Hematopoietic multipotent progenitor cell (in vitro differentiated cells): ENCODE data around the gene TIMM13. TPM values are rescaled to one million over a fixed set of nuclear protein-coding genes. Genes with fewer than 3 reads are reported as not detected.
"Not testable (repeated sequence)": the region's sequence is repeated elsewhere in the genome, so short reads cannot be mapped to it uniquely, and the experiment has no call there.

Experiments
- DNase-seq, 3 donors: peaks; one replicate each; pipeline ENCODE4 v3.0.0-alpha.2; 2011 to 2015; ENCODE audit warnings: low read depth in 2 of 3, low spot score in 2 of 3
- total RNA-seq: library from RNA; depleted of rRNA; stranded (reverse); fragments of >200 nt; gene quantifications from one replicate; pipeline ENCODE4 v1.2.3, GENCODE V29; 2012

Gene TIMM13
- total RNA-seq, result 76.7 TPM

DNA sequence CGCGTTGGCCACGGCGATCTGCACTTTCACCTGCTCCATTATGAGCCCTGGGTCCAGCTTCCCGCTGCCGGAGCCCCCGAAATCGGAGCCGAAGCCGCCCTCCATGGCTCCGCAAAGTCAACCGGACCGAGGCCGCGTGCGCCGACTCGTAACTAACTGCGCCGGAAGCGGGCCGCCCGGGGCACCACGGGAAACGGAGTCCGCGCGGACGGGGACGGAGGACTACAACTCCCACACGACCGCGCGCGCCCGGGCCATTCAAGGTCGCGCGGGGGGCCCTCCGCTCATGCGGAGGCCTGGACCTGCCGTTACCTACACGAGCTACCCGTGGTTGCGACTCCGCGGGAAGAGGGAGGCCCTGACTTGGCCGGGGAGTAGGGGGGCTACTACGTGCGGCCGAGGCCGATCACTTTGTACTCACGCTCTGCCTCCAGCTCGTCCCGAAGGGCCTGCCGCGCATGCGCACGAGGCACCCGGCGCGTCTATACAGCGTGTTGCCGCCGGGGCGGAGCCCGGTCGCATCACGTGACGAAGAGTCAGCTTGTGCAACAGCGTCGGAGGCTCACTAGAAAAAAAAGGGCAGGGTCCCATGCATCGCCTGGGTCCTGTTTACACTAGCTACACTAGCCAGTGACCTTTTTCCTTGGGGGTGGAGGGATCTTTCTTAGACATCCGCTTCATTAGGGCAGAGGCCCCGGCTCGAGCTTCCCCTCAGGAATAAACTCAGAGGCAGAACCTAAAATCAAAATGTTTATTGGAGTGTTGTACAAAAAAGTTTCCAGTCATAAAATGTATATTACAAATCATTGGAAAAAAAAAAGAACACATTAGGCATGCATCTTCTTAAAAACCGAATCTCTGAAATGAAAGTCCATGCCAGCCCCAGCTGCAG, at the start of gene TIMM13:
TSS of gene TIMM13 (minus strand) at position 158 of the 892 bp plus-strand sequence. CDS start at position 105, 53 bp downstream.
- peak; percentile 97 to 99 (median 98) for DNase-seq

DNA sequence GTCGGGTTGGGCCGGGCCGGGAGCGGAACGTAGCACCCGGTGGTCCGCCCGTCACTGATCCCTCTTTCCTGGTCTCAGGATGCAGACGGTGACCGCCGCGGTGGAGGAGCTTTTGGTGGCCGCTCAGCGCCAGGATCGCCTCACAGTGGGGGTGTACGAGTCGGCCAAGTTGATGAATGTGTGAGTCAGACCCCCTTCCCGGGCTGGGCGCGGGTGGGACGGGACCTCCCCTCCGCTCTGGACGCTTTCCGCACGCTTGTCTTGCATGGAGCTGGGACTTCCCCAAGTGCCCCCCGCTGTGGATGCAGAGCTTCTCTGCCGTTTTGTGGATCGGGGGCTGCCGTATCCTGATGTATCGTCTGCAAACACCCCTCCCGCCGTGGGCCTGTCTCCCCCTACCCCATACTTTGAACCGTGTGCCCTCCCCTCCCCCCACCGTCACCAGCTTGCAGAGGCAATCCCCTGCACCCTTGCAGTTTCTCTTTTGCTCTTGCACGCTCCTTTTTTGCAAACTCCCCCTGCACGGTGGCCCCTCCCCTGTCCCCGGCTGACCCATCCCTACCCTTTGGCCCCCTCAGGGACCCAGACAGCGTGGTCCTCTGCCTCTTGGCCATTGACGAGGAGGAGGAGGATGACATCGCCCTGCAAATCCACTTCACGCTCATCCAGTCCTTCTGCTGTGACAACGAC, 49.2 kb upstream of the TIMM13 start:
- DNase-seq, result peak in 2 of 3 donors; percentile 48 to 69

DNA sequence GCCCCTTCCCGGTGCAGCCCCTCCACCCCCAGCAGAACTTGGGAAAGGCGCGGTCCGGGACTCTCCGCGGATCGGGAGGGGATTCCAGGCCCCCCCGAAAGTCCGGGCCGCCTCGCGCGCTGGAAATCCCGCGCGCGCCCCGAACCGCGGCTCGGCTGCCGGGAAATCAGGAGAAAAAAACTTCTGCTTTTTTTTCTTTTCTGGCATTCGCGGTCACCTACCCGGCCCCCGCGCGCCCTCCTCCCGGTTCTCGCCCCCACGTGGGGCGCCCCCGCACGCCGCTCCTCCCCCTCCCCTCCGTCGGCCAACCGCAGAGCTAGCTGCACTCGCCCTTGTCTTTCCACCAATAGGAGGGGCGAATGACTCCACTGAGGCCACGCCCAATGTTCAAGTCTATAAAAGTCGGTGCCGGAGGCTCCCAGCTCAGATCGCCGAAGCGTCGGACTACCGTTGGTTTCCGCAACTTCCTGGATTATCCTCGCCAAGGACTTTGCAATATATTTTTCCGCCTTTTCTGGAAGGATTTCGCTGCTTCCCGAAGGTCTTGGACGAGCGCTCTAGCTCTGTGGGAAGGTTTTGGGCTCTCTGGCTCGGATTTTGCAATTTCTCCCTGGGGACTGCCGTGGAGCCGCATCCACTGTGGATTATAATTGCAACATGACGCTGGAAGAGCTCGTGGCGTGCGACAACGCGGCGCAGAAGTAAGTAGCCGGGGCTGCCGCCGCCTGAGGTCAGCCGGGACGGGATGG, 48.5 kb upstream of the TIMM13 start, which contains the start of gene GADD45B:
TSS of gene GADD45B (plus strand) at position 426 of the 749 bp plus-strand sequence. CDS start at position 658, 232 bp downstream.
- DNase-seq, result peak; percentile 98 to 99 (median 98)

DNA sequence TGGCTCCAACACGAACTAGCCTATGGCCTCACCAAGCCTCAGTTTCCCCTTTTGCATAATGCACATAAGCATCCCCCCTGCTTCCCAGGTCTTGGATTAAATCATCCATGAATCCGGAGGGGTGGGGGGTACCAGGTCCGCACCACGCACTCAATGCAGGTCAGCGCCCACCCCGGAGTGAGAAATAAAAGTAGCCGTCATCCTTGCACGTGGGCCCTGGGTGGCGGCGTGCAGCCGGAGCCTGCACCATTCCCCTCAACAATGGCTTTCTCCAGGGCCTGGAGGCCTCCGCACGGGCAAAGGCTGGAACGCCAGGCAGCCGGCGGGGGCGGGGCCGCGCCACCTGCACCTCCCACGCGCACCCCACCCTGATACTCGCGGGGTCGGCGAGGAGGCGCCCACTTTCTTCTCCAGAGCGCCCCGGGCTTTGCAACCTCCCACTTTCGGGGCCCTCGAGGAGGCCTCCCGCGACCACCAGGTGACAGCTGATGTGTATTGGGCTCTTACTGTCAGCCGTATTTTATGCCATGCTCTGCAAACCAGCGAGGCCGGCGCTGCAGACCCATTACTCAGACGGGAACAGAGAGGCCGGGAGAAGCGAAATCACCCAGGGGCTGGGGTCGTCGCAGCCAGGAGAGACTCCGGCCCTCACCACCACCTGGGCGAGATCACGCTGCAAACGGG, 47.8 kb upstream of the TIMM13 start:
- DNase-seq, result peak in 1 of 3 donors; percentile 61

DNA sequence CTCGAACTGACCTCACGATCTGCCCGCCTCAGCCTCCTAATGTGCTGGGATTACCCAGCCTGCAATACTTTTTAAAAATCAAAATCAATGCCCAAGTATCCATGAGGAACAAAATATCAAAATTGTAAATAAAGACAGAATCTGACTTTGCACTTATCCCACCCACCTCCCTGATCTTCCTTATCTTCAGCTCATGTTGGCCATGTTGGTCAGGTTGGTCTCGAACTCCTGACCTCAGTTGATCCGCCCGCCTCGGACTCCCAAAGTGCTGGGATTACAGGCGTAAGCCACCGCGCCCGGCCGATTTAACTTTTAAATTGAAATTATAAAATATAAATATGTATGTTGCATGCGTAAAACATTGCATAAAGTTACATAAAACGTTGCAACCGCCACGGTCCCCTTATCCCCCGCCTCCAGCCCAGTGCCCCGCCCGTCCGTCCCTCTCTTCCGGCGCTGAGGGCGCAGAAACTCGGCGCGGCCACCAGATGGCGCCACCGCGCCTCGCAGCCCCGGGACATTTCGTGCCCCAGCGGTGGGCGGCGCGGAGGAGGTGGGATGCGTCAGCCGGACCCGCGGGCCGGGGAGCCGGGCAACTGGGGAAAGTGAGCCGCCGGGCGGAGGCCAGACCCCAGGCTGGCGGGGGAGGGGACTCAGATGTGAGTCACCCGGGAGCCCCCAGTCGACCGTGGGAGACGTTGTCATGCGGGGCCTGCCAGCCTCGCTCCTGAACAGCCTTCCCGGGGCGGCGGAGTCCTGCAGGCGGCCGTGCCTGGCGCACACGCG, 47.0 kb upstream of the TIMM13 start:
- peak; percentile 81 to 92 (median 91) for DNase-seq

DNA sequence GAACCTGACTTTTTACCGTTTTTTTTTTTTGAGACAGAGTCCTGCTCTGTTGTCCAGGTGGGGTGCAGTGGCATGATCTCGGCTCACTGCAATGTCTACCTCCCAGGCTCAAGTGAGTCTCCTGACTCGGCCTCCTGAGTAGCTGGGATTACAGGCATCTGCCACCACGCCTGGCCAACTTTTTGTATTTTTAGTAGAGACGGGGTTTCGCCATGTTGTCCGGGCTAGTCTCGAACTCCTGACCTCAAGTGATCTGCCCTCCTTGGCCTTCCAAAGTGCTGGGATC, 42.5 kb upstream of the TIMM13 start:
- DNase-seq, result not testable (repeated sequence)

DNA sequence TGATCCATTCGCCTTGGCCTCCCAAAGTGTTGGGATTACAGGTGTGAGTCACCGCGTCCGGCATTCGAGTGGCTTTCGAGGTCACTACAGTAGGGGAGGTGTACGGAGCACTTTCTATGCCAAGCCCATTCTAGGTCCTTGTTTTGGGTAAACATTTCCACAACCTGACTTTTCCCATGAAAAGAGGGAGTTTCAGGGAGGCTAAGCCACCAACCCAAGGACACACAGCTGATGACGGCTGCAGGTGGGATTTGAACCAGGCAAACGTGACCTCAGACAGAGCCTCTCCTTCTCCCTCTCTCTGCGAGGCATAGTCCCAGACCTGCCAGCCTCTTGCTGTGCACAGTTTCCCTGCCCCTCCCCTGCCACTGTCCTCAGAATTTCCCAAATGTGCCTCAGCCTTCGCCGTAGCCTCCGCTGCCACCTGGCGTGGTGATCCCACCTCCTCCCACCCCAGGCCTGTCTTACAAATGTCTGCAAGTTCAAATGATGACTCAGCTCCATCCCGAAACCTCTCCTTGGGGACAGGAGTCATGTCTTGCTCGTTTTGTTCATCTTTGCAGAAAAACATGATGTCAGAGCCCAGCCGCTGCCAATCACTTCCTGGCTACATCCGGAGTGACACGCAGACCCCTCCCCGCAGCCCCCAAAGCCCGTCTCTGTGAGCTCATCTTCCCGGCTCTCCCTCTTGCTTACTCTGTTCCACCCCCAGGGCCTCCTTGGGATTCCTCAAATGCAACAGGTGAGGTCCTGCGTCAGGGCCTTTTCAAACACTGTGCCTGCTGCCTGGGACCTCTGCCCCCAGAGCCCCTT, 41.9 kb upstream of the TIMM13 start:
- DNase-seq, result peak in 2 of 3 donors; percentile 50 to 68

DNA sequence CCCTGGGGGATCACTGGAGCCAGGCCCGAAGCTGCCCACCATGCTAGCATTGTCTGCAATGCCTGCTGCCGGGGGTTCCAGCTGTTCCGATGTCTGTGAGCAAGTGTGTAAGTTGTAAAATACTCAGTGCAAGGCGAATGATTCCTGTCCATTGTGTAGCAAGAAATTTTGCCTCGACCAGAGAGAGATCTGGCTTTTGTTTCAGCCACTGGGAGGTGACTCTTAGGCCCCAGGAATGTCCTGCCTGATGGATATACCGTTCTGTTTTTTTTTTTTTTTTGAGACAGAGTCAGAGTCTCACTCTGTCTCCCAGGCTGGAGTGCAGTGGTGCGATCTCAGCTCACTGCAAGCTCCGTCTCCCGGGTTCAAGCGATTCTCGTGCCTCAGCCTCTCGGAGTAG, 41.2 kb upstream of the TIMM13 start:
- no peak for DNase-seq

DNA sequence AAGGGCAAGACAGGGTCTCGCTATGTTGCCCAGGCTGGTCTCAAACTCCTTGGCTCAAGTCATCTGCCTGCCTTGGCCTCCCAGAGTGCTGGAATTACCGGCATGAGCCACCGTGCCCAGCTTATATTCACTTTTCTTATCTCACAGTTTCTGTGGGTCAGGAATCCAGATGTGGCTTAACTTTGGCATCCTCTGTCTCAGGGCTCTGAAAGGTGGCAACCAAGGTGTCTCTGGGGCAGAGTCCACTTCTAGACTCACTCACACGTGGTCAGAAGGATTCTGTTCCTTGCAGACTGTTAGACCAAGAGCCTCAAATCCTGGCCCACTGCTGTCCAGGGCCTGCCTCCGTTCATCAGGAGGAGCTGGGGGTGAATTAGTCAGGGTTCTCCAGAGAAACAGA, 37.0 kb upstream of the TIMM13 start:
- DNase-seq, result no peak

DNA sequence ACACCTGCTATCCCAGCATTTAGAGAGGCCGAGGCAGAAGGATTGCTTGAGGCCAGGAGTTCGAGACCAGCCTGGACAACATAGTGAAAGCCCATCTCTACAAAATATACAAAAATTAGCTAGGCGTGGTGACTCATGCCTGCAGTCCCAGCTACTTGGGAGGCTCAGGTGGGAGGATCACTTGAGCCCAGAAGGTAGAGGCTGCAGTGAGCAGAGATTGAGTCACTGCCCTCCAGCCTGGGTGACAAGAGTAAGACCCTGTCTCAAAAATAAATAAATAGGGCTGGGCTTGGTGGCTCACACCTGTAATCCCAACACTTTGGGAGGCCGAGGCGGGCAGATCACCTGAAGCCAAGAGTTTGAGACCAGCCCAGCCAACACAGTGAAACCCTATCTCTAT, 36.3 kb upstream of the TIMM13 start:
- not testable (repeated sequence) for DNase-seq

DNA sequence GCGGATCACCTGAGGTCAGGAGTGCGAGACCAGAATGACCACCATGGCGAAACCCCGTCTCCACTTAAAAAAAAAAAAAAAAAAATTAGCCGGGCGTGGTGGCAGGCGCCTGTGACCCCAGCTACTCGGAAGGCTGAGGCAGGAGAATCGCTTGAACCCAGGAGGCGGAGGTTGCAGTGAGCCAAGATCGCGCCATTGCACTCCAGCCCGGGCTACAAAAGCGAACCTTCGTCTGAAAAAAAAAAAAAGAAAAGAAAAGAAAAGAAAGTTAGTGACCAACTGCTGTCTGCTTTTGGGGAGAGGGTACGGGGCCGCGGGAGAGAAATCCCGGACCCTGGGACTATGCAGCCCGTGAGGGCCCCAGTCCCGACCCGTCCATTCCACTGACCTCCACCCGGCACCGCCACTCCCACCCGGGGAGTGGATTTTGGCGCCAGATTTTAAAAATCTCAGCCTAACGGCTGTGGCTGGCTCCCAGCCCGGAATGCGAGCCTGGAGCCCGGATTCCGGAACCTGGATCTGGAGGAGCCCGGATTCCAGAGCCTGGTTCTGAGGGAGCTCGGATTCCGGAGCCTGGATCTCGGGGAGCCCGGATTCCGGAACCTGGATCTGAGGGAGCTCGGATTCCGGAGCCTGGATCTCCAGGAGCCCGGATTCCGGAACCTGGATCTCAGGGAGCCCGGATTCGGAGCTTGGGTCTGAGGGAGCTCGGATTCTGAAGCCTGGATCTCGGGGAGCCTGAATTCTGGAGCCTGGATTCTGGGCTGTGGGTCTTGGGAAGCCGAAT, 35.4 kb upstream of the TIMM13 start:
- DNase-seq, result no peak

DNA sequence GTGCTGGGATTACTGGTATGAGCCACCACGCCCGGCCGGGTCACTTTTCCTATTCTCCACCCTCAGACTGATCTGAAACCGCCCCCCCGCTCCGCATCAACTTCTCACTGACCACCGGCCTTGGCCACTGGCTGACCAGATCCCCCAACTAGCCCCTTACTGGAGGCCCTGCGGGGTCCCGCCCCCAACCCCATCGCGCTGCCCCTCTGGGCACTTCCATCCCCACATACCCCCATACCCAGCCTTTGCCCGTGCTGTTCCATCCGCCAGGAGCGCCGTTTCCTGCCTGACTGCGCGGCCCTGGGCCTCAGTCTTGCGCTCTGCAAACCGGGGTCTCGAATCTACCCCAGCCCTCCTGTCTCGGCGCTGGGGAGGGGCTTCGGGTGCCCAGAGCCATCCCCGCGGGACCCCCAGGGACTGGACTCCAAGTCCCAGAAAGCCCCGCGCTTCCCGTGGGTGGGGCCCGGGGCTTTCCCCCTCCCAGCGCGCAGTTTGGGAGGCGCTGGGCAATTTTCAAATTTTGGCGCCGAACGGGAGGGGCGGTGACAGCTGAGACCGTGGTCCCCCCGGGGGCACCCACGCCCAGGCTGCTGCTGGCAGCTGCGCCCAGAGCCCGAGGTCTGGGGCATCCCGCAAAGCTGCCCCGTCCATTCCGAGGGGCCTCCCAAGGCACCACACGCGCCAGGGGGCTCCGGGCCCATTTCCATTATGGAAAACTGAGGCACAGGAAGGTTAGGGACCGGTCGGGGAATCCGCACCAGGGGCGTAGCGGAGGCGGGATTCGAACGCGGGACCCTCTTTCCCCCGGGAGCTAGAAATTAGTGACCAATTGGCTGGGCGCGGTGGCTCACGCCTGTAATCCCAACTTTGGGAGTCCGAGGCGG, 34.6 kb upstream of the TIMM13 start:
- DNase-seq, result peak in 1 of 3 donors; percentile 35

DNA sequence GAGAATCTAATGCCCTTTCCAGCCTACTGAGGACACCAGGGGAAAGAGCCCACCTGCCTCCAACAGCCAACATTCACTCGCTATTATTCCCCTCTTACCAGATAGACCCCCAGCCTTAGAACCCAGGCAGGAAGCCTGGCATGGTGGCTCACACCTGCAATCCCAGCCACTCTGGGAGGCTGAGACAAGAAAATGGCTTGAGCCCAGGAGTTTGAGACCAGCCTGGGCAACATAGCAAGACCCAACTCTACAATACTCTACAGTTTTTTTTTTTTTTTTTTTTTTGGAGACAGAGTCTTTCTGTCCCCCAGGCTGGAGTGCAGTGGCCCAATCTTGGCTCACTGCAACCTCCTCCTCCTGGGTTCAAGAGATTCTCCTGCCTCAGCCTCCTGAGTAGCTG, 32.9 kb upstream of the TIMM13 start:
- no peak for DNase-seq

DNA sequence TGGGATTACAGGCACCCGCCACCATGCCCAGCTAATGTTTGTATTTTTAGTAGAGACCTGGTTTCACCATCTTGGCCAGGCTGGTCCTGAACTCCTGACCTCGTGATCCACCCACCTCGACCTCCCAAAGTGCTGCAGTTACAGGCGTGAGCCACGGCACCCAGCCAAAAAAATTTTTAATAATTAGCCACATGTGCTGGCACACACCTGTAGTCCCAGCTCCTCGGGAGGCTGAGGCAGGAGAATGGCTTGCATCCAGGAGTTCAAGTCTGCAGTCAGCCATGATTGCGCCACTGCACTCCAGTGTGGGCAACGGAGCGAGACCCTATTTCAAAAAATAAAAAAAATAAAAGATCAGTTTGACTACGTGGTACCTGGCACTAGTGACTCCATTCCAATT, 31.4 kb upstream of the TIMM13 start:
- not testable (repeated sequence) for DNase-seq

DNA sequence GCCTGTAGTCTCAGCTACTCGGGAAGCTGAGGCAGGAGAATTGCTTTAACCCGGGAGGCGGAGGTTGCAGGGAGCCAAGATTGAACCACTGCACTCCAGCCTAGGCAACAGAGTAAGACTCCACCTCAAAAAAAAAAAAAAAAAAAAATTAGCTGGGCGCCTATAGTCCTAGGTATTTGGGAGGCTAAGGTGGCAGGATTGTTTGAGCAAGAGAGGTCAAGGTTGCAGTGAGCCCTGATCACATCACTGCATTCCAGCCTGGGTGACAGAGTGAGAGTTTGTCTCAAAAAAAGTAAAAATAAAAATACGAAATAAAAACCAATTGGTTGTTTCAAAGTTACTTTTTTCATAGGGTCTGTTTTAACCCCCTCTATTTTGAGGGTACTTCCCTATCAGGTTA, 30.7 kb upstream of the TIMM13 start:
- no peak for DNase-seq

DNA sequence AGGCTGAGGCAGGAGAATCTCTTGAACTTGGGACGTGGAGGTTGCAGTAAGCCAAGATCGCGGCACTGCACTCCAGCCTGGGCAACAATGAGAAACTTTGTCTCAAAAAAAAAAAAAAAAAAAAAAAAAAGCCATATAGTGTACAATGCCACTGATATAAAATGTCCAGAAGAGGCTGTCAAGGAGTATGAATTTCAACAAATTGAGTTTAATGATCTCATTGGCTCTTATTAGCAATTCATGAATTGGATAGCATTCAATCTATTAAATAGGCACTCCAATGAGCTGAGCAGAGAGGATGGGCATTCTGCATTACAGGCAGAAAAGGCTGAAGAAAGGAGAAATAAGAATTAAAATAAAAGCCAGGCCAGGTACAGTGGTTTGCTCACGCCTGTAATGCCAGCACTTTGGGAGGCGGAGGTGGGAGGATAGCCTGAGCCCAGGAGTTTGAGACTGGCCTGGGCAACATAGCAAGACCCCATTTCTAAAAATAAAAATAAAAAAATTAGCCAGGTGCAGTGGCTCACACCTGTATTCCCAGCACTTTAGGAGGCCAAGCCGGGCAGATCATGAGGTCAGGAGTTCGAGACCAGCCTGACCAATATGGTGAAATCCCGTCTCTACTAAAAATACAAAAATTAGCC, 30.1 kb upstream of the TIMM13 start:
- peak in 1 of 3 donors; percentile 15 for DNase-seq
